GM19395 (cell line): ENCODE data around the gene SCAMP3.
"Not testable (repeated sequence)": the region's sequence is repeated elsewhere in the genome, so short reads cannot be mapped to it uniquely, and the experiment has no call there.

Experiments used
- ATAC-seq: cut with Tn5 transposase; IDR thresholded peaks from one replicate; pipeline ENCODE4 v1.9.1; 2021; ENCODE audit warnings: mild to moderate bottlenecking, moderate library complexity; ENCODE audit not compliant: unreplicated experiment

SCAMP3 gene

DNA sequence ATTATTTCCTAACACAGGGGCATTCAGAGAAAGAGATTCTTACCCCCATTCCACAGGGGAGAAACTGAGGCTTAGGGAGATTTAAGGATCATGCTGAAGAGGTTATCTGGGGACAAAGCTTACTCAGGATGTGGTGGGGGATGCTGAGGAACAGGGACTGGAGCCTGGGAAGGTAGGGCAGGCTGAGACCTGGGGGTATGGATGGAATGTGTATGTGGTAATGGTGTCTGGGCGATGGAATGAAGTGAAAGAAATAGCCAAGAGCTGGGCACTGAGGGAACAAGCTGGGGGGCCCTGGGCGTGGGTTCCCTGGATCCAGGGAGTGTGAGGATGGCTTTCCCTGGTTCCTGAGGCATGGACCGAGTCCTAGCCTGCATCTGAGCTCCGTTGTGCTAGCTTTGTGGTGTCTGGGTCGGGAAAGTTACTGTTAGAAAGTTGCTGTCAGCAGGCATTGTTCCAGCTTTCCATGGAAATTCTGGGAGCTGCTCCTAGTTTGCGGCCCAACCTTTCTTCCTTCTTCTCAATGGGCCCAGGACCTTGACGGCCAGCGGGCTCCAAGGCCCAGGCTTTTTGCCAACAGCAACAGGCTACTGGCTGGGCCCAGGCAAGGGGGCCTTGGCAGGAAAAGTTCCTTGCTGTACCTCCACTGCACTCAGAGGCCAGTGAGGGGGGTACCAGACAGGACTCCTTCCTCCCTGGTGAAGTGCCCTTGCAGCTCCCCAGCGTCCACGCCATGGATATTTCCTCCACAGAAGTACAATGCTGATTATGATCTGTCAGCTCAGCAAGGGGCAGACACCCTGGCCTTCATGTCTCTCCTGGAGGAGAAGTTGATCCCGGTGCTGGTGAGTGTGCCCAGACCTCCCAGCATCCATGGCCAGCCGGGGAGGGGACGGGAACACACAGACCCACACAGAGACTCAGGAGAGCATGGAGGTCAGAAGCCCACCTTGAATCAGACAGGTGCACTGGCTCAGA lies 29.9 kb downstream of the SCAMP3 start:
- not testable (repeated sequence) for ATAC-seq

DNA sequence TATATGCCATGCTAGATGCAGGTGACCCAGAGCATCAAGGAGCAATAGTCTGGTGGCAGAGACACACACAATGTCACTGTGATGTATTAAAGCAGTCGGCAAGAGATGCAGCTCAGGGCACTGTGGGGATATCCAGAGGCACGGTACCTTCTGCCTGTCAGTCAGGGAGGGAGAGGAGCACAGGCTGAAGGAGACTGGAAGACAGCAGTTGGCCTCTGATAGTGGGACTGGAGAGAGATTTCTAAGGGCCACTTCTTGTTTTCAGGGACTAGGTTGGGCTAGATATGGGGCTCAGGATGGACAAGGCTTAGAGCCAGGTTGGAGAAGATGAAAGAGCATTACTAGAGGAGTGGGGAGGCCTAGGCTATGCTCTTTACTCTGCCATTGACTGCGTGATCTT lies 30.9 kb downstream of the SCAMP3 start:
- not testable (repeated sequence) for ATAC-seq

DNA sequence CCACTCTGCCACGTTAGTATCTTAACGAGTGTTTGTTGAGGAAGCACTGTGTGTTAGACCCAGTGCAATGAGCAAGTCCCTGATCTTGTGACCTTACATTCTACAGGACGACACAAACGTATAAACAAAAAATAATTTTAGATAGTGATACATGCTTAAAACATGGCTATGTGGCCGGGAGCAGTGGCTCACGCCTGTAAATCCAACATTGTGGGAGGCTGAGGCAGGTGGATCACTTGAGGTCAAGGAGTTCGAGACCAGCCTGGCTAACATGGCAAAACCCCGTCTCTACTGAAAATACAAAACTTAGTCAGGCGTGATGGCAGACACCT lies 34.1 kb downstream of the SCAMP3 start:
- ATAC-seq: no peak

DNA sequence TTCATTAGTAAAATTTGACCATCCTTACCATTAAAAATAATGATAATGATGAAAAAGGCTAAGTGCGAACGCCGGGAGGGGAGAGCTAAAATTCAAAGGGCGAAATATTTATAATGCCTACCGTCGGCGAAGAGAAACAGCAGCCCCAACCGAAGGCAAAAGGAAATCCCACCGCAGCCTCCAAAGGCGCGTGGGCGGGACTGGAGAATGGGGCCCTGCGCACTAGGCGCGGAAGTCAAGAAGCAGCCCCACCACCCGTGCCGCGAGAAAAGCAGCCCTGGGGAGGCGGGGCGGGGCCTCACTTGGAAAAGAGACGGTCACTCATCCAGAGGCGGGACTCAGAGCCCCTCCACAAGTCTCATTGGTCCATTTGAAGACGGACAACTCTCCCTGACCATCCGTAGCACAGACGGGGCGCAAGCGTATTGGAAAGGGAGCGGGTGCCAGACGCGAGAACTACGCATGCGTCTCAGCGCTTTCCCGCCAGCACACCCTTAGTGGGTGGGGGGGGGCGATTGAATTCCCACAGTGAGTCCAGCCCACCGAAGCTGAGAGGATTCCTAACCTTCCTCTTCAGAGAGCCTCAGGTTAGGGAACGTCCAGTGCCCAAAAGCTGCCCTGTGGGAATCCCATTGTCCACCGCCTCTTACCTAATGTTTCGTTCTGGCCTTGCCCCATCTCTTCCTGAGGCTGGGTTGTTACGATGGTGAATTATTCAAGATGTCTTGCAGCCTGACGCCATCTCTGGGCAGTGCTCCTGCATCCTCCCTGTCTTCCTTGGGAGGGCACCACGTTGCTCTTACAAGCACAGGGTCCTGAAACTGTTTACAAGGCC lies 34.7 kb downstream of the SCAMP3 start:
- peak; percentile 96 for ATAC-seq

DNA sequence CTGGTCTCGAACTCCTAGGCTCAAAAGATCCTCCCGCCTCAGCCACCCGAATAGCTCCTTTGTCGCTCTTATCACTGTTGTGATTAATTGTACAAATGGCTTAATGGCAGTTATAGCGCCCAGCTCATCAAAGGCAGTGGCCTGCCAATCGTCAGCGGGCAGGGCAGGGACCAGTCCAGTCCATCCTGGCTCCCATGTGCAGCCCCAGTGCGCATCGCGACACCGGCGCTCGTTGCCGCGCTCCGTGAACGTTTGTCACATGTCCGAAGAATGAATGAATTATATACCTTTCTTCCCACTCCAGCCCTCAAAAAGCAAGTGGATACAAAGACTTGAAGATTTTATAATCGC lies 35.3 kb downstream of the SCAMP3 start:
- peak; percentile 22 for ATAC-seq

DNA sequence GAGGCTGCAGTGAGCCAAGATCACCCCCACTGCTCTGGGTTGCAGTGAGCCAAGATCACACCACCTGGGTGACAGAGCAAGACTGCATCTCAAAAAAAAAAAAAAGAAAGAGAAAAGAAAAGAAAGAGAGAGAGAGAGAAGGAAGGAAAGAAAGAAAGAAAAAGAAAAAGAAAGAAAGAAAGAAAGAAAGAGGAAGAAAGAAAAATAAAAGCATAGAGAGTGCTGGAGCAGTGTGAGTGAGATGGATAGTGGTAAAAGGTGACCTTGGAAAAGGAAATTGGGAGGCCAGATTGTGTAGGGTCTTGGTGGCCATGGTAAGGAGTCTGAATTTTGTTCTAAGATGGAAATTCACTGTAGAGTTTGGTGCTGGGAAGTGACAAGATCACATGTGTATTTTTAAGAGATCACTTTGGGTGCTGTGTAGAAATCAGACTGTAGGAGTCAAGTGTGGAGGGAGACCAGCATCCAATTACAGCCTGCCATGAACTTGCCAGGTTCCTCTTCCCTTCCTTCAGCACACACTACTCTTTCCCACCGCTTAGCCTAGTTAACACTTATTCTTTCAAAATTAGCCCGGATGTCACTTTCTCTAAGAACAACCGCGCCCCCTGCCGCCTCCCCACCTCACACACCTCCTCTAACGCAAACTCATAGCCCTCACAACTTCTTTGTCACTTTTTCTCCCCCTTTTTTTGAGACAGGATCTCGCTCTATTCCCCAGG lies 35.8 kb downstream of the SCAMP3 start:
- peak; percentile 38 for ATAC-seq

DNA sequence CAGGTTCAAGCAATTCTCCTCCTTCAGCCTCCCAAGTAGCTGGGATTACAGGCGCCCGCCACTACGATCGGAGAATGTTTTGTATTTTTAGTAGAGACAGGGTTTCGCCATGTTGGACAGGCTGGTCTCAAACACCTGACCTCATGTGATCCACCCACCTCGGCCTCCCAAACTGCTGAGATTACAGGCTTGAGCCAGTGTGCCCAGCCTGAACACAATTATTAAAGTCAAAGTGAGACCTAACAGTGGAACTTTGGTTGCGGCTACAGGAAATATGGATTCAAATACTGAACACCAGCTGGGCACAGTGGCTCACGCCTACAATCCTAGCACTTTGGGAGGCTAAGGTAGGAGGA lies 36.8 kb downstream of the SCAMP3 start:
- ATAC-seq: not testable (repeated sequence)

DNA sequence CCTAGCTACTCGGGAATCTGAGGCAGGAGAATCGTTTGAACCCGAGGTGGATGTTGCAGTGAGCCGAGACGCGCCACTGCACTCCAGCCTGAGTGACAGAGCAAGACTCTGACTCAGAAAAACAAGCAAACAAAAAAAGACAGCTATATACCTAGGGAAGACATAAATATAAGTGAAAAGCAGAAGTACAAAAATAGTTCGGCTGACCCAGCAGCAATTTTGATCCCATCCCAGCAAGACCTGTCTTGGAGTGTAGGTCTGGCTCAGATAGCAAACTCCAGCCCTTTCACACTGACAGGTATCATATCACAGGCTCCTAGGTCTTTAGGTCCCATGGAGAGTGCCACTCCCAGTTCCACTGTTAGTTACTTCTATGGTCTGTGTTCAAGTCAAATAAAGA lies 39.1 kb downstream of the SCAMP3 start:
- ATAC-seq: no peak

DNA sequence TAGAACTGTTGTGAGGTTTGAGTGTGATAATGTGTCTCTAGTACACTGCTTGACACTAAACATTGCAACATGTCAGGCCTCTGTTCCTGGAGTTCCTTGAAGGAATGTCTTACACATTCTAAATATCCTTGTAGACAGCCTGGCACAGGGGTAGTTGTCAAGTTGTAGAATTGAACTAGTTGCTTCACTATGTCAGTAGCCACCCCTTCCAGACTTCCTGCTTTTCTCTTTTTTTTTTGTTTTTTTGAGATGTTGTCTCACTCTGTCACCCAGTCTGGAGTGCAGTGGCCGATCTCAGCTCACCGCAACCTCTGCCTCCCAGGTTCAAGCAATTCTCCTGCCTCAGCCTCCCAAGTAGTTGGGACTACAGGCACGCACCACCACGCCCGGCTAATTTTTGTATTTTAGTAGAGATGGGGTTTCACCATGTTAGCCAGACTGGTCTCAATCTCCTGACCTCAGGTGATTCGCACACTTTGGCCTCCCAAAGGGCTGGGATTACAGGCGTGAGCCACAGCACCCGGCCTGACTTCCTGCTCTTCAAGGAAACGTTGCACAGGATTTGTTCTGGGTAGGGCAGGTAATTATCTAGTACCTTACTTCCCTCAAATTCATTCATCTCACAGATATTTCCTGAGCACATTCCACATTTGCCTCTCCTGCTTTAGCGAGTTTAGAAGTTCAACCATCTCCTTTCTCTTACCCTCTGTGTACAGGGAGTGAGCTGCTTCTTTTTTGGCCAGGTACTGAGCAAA lies 41.8 kb downstream of the SCAMP3 start:
- ATAC-seq: not testable (repeated sequence)

DNA sequence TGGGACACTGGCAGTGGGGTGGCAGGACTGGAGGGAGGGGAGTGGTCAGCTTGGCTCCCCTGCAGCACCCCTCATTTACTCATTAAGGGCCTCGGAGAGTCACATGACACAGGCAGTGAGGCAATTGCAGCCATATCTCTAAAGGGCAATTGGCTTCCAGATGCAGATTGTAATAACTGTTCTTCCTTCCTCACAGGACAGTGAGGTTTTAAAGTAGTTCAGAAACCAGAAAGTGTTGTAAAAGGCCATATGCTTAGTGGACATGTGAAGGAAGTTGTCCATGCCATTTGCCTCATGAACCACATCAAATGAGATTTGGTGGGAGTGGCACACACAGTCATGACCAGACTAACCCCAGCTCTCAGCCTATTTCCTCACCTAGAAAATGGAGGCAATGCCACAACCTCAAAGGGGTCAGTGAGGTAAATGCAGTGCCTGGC lies 42.5 kb downstream of the SCAMP3 start:
- ATAC-seq: no peak

DNA sequence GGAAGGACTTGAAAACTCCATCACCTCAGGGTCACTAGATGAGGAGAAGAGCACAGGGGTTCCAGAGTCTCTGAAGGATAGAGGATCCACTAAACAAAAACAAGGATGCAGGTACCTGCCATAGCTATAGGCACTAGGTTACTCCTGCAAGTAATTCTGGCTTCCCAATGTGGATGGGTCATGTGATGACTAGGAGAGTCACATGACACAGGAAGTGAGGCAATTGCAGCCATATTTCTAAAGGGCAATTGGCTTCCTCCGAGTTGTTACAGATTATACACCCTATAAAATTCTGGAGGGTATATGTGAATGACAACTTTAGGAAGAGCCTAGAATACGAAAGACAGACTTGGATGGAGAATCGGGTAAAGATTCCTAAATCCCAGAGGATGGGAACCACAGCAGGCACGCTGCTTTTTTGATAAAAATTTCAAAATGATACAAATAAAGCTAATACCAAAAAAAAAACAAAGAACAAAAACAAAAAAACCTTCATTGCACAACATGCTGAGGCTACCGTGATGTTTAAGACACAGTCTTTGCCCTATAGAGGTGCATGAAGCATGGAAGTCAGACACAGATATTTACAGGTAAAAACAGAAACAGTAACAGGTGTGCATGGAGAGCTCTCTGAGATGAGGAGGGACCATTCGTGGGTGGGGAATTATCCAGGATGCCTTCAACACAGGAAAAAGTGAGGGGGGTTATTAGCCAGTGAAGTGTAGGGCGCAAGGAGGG lies 43.1 kb downstream of the SCAMP3 start:
- ATAC-seq: no peak

DNA sequence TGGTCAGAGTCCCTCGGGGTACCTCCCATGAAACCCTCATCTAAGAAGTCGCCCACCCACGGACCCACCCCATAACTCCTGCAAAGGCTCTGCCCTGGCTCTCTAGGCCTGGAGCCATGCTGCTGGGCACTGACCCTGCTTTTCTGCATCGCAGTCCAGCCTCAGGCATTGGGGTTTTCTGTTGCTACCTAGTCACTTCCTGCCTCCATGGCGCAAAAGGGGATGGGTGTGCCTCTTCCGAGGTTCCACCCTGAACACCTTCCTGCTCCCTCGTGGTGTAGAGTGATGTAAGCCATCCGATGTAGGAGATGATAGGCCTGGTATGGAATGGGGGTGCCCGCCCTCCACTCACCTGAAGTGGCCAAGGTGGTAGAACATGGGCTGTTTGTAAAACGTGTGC lies 47.5 kb downstream of the SCAMP3 start:
- not testable (repeated sequence) for ATAC-seq

DNA sequence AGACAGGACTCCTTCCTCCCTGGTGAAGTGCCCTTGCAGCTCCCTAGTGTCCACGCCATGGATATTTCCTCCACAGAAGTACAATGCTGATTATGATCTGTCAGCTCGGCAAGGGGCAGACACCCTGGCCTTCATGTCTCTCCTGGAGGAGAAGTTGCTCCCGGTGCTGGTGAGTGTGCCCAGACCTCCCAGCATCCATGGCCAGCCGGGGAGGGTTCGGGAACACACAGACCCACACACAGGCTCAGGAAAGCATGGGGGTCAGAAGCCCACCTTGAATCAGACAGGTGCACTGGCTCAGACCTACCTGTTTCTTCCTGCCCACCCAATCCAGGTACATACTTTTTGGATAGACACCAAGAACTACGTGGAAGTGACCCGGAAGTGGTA lies 50.1 kb downstream of the SCAMP3 start:
- ATAC-seq: not testable (repeated sequence)

DNA sequence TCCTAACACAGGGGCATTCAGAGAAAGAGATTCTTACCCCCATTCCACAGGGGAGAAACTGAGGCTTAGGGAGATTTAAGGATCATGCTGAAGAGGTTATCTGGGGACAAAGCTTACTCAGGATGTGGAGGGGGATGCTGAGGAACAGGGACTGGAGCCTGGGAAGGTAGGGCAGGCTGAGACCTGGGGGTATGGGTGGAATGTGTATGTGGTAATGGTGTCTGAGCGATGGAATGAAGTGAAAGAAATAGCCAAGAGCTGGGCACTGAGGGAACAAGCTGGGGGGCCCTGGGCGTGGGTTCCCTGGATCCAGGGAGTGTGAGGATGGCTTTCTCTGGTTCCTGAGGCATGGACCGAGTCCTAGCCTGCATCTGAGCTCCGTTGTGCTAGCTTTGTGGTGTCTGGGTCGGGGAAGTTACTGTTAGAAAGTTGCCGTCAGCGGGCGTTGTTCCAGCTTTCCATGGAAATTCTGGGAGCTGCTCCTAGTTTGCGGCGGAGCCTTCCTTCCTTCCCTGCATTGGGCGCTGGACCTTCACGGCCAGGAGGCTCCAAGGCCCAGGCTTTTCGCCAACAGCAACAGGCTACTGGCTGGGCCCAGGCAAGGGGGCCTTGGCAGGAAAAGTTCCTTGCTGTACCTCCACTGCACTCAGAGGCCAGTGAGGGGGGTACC lies 50.6 kb downstream of the SCAMP3 start:
- not testable (repeated sequence) for ATAC-seq

DNA sequence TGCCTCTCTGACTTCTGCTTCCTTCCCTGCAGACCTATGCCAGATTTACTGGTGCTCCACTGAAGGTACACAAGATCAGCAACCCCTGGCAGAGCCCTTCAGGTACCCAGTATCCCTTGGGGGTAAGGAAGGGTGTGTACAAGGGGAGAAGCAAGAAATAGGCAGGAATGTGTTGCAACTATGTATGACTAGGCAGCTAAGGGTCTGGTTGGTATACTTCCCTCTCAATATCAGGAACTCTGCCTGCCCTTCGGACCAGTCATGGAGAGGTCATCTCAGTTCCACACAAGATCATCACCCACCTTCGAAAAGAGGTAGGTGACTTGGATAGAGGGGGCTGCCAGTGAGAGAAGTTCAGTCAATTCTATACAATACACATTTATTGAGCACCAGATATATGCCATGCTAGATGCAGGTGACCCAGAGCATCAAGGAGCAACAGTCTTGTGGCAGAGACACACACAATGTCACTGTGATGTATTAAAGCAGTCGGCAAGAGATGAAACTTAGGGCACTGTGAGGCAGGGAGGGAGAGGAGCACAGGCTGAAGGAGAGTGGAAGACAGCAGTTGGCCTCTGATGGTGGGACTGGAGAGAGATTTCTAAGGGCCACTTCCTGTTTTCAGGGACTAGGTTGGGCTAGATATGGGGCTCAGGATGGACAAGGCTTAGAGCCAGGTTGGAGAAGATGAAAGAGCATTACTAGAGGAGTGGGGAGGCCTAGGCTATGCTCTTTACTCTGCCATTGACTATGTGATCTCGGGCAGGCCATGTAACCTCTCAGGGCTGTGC lies 51.7 kb downstream of the SCAMP3 start:
- ATAC-seq: no peak

DNA sequence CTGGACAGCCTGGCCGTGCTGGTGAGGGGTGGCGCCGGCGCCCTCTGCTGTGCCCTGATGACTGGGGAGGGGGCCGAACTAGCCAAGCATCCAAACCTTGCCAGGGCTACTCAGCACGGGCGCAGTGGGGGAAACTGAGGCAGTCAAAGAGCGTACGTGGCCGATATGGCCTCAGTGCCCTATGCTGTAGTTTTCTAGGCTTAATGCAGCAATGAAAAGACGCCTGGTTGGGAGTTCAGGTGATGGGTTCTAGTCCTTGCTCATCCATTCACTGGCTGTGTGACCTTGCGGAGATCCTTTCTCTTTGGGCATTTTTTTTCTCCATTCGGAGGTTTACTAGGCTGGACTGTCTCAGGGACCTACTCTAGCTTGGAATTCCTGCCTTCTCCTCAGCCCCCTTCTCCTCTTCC lies 52.8 kb downstream of the SCAMP3 start:
- no peak for ATAC-seq

DNA sequence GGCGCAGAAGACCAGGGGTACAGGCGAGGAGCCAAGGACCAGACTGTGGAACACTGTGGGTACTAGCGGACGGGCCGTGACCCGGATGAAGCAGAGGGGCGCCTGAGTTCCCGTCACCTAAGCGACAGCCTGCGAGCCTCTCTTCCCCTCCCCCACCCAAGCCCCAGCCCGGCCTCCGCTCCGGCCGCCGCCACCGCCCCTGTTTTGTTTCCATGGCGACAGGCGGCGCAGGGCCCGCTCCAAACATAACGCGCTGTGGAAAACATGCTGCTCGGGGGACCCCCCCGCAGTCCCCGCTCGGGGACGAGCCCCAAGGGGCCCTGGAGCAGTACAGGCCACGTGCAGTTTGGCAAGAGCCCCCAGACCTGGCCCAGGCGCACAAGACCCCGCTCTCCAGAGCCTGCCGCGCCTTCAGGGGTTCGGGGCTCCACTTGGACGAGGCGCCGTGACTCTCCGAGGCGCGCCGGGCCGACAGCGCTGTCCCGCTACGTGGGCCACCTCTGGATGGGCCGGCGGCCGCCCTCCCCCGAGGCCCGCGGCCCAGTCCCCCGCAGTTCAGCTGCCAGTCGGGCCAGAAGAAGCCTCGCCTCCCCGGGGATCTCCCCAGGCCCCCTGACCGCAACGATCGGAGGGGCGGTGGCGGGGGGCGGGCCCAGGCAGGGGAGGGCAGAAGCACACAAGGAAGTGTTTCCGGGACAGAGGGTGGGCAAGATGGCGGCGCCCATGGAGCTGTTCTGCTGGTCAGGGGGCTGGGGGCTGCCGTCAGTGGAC lies 53.4 kb downstream of the SCAMP3 start, which contains the start of gene MTX1:
MTX1 (plus strand) TSS at position 155 of the 771 bp plus-strand sequence; CDS start at position 265, 110 bp downstream.
- peak; percentile 84 for ATAC-seq
